WI38 (cell line): ENCODE measurements around the gene MCM9.

Source experiments
- H3K4me3 ChIP-seq: 2 replicates; pipeline ENCODE4 v1.5.1; 2011; ENCODE audit warnings: low read depth, mild to moderate bottlenecking, control low read depth, low read length
- CTCF ChIP-seq: IDR thresholded peaks from 2 replicates; pipeline ENCODE4 v1.5.1; 2012; ENCODE audit warnings: low read depth, mild to moderate bottlenecking, control low read depth, low read length

MCM9 gene

GRCh38 chr6:118889163-118889562 is 45.8 kb downstream of the MCM9 start:
- H3K4me3 ChIP-seq = no peak overlapping the region
- no peak for TF ChIP-seq CTCF

GRCh38 chr6:118886641-118887040 is 48.3 kb downstream of the MCM9 start:
- no peak overlapping the region for H3K4me3 ChIP-seq
- no peak for TF ChIP-seq CTCF

- H3K4me3 ChIP-seq = no peak overlapping the region
- no peak for TF ChIP-seq CTCF
Observed at GRCh38 chr6:118882314-118882905, 52.5 kb downstream of the MCM9 start.

GRCh38 chr6:118881440-118882313 is 53.3 kb downstream of the MCM9 start:
- no peak overlapping the region for H3K4me3 ChIP-seq
- TF ChIP-seq CTCF = no peak

GRCh38 chr6:118877806-118878205 is 57.2 kb downstream of the MCM9 start:
- TF ChIP-seq CTCF = no peak
- no peak overlapping the region for H3K4me3 ChIP-seq

DNA sequence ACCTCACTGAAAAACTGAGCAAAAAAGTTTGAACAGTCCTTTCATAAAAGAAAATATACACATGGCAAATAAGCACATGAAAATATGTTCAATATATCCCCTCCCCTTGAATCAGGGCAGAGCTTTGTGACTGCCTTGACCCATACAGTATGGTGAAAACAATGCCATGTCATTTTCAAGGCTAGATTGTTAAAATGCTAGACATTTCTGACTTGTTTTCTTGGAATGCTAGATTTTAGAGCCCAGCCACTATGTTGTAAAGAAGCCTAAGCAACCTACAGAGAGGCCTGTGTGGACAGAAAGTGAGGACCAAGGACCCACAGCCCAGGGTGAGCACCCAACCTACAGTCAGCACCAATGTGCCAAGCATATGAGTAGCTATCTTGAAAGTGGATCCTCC is 58.1 kb downstream of the MCM9 start:
- H3K4me3 ChIP-seq = no peak overlapping the region
- no peak for TF ChIP-seq CTCF

DNA sequence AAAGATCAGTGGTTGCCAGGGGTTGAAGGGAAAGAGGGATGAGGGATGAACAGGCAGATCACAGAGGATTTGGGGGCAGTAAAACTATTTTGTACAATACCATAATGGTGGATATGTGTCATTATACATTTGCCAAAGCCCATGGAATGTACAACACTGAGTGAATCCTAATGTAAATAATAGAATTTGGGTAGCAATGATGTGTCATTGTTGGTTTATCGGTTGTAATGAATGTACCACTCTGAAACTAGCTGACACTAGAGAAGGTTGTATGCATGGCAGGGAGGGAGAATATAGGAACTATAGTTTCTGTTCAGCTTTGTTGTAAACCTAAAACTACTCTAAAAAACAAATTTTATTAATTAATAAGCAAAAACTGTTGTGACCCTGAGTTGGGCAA is 58.8 kb downstream of the MCM9 start:
- TF ChIP-seq CTCF = no peak
- H3K4me3 ChIP-seq = no peak overlapping the region
